ENCODE data around the gene GNAZ. TPM values are rescaled to one million over a fixed set of nuclear protein-coding genes. Genes with fewer than 3 reads are reported as not detected.

GNAZ gene
- total RNA-seq: 1.7 and 3.6 TPM in 2 replicates

GRCh38 chr22:23070418-23071229 is at the start of gene GNAZ:
Gene GNAZ (plus strand): TSS chr22:23070519. CDS start chr22:23095696, 25,177 bp downstream.

GRCh38 chr22:23144932-23145877 is 74.9 kb downstream of the GNAZ start, which contains the start of gene RAB36:
Gene RAB36 (plus strand): TSS chr22:23145477. CDS start chr22:23146617, 1,140 bp downstream.

Small RNA genes lying within 50 kb of the gene (small RNA-seq; reads per million reads assigned to genes)
- gene RF00017 (not detected), gene RF00066 (not detected)

Other genes with a start within 250 kb of the GNAZ start
- gene IGLL5, start 182.7 kb upstream of the GNAZ start, total RNA-seq: not detected in 2 replicates
- 0.07 TPM in 1 of 2 replicates, not detected in the other for gene RSPH14, start 71.5 kb downstream of the GNAZ start, total RNA-seq
- 1.5 and 3.3 TPM in 2 replicates for gene RAB36, start 75.0 kb downstream of the GNAZ start, total RNA-seq
- 127 and 141 TPM in 2 replicates for gene BCR, start 110.0 kb downstream of the GNAZ start, total RNA-seq